ENCODE data around the gene BCL6. TPM values are rescaled to one million over a fixed set of nuclear protein-coding genes. Genes with fewer than 3 reads are reported as not detected.

The BCL6 gene
- total RNA-seq, 6 experiments from 2014 or later, result 28.0 to 36.5 (median 31.1) TPM

DNA sequence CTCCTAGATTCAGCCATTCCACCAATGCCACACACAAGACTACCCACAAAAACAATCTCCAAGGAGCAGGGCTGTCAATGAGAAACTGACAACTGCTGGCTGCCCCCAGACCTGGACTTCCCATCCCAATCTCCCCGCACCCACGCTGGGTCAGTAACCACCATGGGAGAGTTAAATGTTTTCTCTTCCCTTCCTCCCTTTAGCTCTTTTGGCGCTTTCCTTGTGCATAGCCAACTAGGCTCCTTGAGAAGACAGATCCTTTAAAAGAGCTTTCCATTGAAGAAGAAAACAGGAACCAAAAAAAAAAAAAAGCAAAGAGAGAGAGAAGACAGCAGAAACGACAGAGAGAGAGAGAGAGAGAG is 8.3 kb downstream of the BCL6 start:
- no peak for DNase-seq
- Mint-ChIP-seq H3K4me1 (ENCODE audit: low read depth) (peaks cover 60% of the 10 kb centered on the region), H3K36me3 (ENCODE audit: low read depth) (peaks cover 31% of the 10 kb centered on the region), H3K27ac (peak overlapping the region; percentile 100), H3K27me3 (ENCODE audit: insufficient read depth) (peaks cover 3% of the 10 kb centered on the region; the same call in 1 of the 2 replicates), H3K9me3 (no peaks in the 10 kb centered on the region), H3K4me3 (peak overlapping the region; percentile 97)
- TF ChIP-seq, protein P1, sequence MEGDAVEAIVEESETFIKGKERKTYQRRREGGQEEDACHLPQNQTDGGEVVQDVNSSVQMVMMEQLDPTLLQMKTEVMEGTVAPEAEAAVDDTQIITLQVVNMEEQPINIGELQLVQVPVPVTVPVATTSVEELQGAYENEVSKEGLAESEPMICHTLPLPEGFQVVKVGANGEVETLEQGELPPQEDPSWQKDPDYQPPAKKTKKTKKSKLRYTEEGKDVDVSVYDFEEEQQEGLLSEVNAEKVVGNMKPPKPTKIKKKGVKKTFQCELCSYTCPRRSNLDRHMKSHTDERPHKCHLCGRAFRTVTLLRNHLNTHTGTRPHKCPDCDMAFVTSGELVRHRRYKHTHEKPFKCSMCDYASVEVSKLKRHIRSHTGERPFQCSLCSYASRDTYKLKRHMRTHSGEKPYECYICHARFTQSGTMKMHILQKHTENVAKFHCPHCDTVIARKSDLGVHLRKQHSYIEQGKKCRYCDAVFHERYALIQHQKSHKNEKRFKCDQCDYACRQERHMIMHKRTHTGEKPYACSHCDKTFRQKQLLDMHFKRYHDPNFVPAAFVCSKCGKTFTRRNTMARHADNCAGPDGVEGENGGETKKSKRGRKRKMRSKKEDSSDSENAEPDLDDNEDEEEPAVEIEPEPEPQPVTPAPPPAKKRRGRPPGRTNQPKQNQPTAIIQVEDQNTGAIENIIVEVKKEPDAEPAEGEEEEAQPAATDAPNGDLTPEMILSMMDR (IDR thresholded peaks at IDR 0.05), result no peak

DNA sequence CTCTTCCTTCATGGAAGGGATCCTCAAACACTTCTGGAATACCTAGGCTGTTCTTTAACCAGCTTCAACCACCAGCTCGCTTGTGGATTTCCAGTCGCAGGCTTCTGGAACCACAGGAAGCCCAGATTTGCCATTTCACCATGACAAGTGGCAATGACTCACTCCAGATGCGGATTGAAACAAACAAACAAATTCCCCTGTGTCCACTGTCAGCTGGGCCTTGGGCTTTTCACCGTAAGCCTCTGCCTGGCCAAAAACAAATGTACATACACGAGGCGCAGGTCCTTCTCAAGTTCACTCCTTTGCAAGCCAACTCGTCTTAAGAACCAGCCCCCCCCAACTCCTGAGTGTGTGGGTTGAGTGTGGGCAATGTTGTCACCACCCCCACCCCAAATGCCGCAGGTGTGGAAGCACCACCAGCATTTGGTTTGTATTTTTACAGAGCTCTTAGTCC is 8.8 kb downstream of the BCL6 start:
- TF ChIP-seq, protein P1 (IDR thresholded peaks at IDR 0.05), result no peak
- DNase-seq, result no peak
- peak overlapping the region; percentile 100; the same call in 1 of the 2 replicates for H3K27ac Mint-ChIP-seq
- peaks cover 37% of the 10 kb centered on the region for H3K36me3 Mint-ChIP-seq (ENCODE audit: low read depth)
- H3K27me3 Mint-ChIP-seq (ENCODE audit: insufficient read depth), result peaks cover 3% of the 10 kb centered on the region; the same call in 1 of the 2 replicates
- no peaks in the 10 kb centered on the region for H3K9me3 Mint-ChIP-seq
- H3K4me1 Mint-ChIP-seq (ENCODE audit: low read depth), result peaks cover 55% of the 10 kb centered on the region
- H3K4me3 Mint-ChIP-seq, result peak overlapping the region; percentile 37

DNA sequence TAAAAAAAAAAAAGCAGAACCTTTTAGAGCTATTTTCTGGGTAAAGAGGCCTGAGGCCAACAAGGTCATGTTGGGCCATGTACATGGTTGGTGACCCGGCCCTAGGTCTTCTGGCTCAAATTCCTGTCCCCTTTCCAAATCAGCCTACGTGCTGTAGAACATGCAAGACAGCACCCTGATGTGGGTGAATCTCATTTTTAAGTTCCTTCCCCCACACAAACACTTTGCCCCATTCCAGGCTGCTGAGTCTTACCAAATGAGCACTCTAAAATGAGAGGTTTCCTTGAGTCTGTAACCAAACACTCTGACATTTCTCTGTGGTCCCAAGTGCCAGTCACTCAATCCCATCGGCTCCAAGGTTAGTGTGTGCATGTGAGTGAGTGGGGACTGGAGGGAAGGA is 9.4 kb downstream of the BCL6 start:
- Mint-ChIP-seq H3K4me3 (peak overlapping the region; percentile 37), H3K36me3 (ENCODE audit: low read depth) (peaks cover 43% of the 10 kb centered on the region), H3K27ac (0 out of 2 replicates have a peak overlapping the region, but pooled peaks have one; percentile 22), H3K9me3 (no peaks in the 10 kb centered on the region), H3K27me3 (ENCODE audit: insufficient read depth) (peaks cover 3% of the 10 kb centered on the region; the same call in 1 of the 2 replicates), H3K4me1 (ENCODE audit: low read depth) (peaks cover 49% of the 10 kb centered on the region)
- no peak for DNase-seq
- TF ChIP-seq, protein P1 (IDR thresholded peaks at IDR 0.05), result no peak

DNA sequence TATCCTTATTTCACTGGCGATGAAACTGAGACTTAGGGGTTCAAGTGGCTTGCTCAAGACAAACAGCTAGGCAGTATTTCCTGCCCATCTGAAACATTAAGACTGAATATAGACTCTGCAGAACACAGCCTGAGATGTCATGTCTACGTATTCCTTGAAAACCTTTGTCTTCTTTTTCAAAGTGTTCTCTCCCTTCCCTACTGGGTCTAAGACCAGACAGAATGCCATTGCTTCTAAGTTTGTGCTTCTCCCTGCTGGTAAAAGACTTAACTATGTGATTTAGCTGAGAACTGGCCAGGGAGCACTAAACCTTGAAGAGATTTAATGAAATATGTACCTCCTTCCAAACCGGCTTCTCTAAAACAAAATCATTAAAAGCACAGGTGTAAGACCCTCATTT is 9.9 kb downstream of the BCL6 start:
- peaks cover 44% of the 10 kb centered on the region for H3K4me1 Mint-ChIP-seq (ENCODE audit: low read depth)
- H3K27me3 Mint-ChIP-seq (ENCODE audit: insufficient read depth), result peaks cover 3% of the 10 kb centered on the region; the same call in 1 of the 2 replicates
- H3K27ac Mint-ChIP-seq, result 0 out of 2 replicates have a peak overlapping the region, but pooled peaks have one; percentile 22
- peaks cover 47% of the 10 kb centered on the region for H3K36me3 Mint-ChIP-seq (ENCODE audit: low read depth)
- TF ChIP-seq, protein P1 (IDR thresholded peaks at IDR 0.05), result no peak
- H3K4me3 Mint-ChIP-seq, result peak overlapping the region; percentile 37; the same call in 1 of the 2 replicates
- no peak for DNase-seq
- H3K9me3 Mint-ChIP-seq, result no peaks in the 10 kb centered on the region

DNA sequence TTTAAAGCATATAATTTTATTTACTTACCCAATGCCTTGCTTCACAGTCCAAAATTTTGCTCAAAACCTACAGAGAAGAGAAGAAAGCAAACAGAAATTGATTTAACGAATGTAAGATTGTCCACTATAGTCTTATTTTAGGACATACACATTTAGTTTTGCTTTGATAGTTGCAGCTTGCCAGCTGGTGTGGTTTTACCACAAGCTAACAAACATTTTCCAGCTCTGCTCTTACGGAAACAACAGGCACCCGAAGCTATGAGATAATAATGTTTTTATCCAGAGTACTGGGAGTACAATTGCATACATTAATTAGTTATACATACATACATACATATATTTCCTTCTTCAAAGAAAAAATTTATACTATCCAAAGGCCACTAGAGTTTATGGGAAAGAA is 10.4 kb downstream of the BCL6 start:
- Mint-ChIP-seq H3K4me3 (no peak overlapping the region), H3K9me3 (no peaks in the 10 kb centered on the region), H3K36me3 (ENCODE audit: low read depth) (peaks cover 48% of the 10 kb centered on the region), H3K27ac (no peak overlapping the region), H3K4me1 (ENCODE audit: low read depth) (peaks cover 40% of the 10 kb centered on the region), H3K27me3 (ENCODE audit: insufficient read depth) (peaks cover 3% of the 10 kb centered on the region; the same call in 1 of the 2 replicates)
- TF ChIP-seq, protein P1 (IDR thresholded peaks at IDR 0.05), result no peak
- DNase-seq, result no peak

Measured in HFFc6 (cell line).